ENCODE measurements around the gene NAA20. TPM values are rescaled to one million over a fixed set of nuclear protein-coding genes. Genes with fewer than 3 reads are reported as not detected.
A peak's percentile ranks its signal among the peaks of the same experiment; 100 is the strongest.

Gene NAA20
- total and polyA plus RNA-seq, 2 of the 13 experiments (the other 11 are each of a cell fraction or from before 2014, with no cell fraction given): 81.9 to 82.8 TPM

DNA sequence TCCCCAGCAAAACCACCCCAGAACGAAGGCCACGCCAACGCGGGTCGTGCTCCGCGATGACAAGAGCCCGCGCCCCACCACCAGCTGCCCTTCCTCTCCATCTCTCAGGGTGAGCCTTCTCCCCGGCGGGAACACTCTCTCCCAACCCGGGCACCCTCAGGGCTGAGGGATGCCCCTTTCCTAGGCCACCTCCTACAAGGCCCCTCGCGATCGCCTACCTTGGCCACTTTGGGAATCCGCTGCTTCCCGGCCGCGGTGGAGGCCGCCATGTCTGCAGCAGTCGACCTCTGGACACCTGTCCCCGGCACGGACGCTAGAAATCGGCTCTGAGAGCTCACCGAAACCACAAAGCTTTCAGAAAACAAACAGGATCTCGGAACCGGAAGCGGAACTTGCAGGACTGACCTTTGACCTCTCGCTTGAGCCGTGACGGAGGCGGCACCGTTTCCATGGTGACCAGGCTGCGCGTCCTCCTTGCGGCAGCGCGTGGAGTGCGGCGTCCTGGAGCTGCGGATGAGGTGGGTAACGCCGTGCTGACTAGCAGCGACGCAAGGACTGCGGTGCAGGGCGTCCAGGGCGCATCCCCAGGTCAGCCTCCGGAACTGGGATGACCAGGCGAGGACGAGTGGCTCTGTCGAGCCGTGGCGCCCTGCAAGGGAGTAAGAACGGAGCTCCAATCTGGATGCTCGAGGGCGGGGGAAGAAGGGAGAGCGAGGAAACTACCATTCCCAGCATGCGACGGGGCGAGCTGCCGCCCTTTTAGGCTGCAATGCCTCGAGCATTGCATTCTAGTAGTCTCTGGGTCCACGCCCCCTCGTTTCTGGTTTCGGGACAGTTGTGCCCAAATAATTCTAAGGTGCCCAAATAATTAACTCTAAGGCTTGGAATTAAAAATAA is 35.2 kb downstream of the NAA20 start, which contains the start of the genes CFAP61 and CRNKL1 (continued):
- TF ChIP-seq, protein P1, sequence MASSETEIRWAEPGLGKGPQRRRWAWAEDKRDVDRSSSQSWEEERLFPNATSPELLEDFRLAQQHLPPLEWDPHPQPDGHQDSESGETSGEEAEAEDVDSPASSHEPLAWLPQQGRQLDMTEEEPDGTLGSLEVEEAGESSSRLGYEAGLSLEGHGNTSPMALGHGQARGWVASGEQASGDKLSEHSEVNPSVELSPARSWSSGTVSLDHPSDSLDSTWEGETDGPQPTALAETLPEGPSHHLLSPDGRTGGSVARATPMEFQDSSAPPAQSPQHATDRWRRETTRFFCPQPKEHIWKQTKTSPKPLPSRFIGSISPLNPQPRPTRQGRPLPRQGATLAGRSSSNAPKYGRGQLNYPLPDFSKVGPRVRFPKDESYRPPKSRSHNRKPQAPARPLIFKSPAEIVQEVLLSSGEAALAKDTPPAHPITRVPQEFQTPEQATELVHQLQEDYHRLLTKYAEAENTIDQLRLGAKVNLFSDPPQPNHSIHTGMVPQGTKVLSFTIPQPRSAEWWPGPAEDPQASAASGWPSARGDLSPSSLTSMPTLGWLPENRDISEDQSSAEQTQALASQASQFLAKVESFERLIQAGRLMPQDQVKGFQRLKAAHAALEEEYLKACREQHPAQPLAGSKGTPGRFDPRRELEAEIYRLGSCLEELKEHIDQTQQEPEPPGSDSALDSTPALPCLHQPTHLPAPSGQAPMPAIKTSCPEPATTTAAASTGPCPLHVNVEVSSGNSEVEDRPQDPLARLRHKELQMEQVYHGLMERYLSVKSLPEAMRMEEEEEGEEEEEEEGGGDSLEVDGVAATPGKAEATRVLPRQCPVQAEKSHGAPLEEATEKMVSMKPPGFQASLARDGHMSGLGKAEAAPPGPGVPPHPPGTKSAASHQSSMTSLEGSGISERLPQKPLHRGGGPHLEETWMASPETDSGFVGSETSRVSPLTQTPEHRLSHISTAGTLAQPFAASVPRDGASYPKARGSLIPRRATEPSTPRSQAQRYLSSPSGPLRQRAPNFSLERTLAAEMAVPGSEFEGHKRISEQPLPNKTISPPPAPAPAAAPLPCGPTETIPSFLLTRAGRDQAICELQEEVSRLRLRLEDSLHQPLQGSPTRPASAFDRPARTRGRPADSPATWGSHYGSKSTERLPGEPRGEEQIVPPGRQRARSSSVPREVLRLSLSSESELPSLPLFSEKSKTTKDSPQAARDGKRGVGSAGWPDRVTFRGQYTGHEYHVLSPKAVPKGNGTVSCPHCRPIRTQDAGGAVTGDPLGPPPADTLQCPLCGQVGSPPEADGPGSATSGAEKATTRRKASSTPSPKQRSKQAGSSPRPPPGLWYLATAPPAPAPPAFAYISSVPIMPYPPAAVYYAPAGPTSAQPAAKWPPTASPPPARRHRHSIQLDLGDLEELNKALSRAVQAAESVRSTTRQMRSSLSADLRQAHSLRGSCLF (CRISPR knock-in tag; IDR thresholded peaks at IDR 0.05; ENCODE audit: borderline replicate concordance): peak; percentile 30; the same call in 1 of the 2 replicates
- peak; percentile 87 for TF ChIP-seq FOXK2 (IDR thresholded peaks at IDR 0.05)
- no peak for TF ChIP-seq SYNCRIP (IDR thresholded peaks at IDR 0.05; ENCODE audit: insufficient read depth, low read depth, low read length)
- peak; percentile 69; the same call in 1 of the 2 replicates for TF ChIP-seq ZNF629 (CRISPR knock-in tag; conservative IDR thresholded peaks at IDR 0.05)
- peak; percentile 71 for TF ChIP-seq HNF4G (IDR thresholded peaks at IDR 0.05; ENCODE audit: borderline replicate concordance, low read depth, low read length)
- peak; percentile 74 for TF ChIP-seq HNF4G (CRISPR knock-in tag; IDR thresholded peaks at IDR 0.05; ENCODE audit: borderline replicate concordance, low read depth)
- TF ChIP-seq IKZF1 (IDR thresholded peaks at IDR 0.05): no peak
- TF ChIP-seq, protein P2, sequence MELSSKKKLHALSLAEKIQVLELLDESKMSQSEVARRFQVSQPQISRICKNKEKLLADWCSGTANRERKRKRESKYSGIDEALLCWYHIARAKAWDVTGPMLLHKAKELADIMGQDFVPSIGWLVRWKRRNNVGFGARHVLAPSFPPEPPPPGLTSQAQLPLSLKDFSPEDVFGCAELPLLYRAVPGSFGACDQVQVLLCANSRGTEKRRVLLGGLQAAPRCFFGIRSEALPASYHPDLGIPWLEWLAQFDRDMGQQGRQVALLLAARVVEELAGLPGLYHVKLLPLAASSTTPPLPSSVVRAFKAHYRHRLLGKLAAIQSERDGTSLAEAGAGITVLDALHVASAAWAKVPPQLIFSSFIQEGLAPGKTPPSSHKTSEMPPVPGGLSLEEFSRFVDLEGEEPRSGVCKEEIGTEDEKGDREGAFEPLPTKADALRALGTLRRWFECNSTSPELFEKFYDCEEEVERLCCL (CRISPR knock-in tag; IDR thresholded peaks at IDR 0.05; ENCODE audit: borderline replicate concordance): peak; percentile 91; the same call in 1 of the 2 replicates
- TF ChIP-seq, protein P3, sequence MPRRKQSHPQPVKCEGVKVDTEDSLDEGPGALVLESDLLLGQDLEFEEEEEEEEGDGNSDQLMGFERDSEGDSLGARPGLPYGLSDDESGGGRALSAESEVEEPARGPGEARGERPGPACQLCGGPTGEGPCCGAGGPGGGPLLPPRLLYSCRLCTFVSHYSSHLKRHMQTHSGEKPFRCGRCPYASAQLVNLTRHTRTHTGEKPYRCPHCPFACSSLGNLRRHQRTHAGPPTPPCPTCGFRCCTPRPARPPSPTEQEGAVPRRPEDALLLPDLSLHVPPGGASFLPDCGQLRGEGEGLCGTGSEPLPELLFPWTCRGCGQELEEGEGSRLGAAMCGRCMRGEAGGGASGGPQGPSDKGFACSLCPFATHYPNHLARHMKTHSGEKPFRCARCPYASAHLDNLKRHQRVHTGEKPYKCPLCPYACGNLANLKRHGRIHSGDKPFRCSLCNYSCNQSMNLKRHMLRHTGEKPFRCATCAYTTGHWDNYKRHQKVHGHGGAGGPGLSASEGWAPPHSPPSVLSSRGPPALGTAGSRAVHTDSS (CRISPR knock-in tag; conservative IDR thresholded peaks at IDR 0.05): 0 out of 2 replicates have a peak, but pooled peaks have one; percentile 75
- no peak for TF ChIP-seq CCAR2 (optimal IDR thresholded peaks at IDR 0.05; ENCODE audit: low read depth, low read length)
- TF ChIP-seq GATAD1 (CRISPR knock-in tag; IDR thresholded peaks at IDR 0.05): peak; percentile 97
- TF ChIP-seq ZKSCAN5 (CRISPR knock-in tag; IDR thresholded peaks at IDR 0.05): peak; percentile 35; the same call in 1 of the 2 replicates
- TF ChIP-seq TMF1 (CRISPR knock-in tag; IDR thresholded peaks at IDR 0.05; ENCODE audit: low read depth): no peak; the same call in 1 of the 2 replicates
- TF ChIP-seq EED (CRISPR knock-in tag; IDR thresholded peaks at IDR 0.05): peak; percentile 88
- TF ChIP-seq CHD2 (IDR thresholded peaks at IDR 0.05; ENCODE audit: low read depth, low read length): no peak
- peak; percentile 79; the same call in 1 of the 2 replicates for TF ChIP-seq RELA (CRISPR knock-in tag; IDR thresholded peaks at IDR 0.05)
- TF ChIP-seq ZNF549 (CRISPR knock-in tag; IDR thresholded peaks at IDR 0.05): peak; percentile 56; the same call in 1 of the 2 replicates
- no peak; the same call in 1 of the 2 replicates for TF ChIP-seq RFX5 (IDR thresholded peaks at IDR 0.05; ENCODE audit: low read depth, low read length)
- no peak for TF ChIP-seq ZNF251 (CRISPR knock-in tag; IDR thresholded peaks at IDR 0.05)
- TF ChIP-seq CHCHD3 (CRISPR knock-in tag; IDR thresholded peaks at IDR 0.05): peak; percentile 94
- no peak for TF ChIP-seq ZC3H4 (CRISPR knock-in tag; IDR thresholded peaks at IDR 0.05; ENCODE audit: borderline replicate concordance)
